Measurements from ENCODE around the gene BFSP1. TPM values are rescaled to one million over a fixed set of nuclear protein-coding genes. Genes with fewer than 3 reads are reported as not detected.

Gene BFSP1
- total RNA-seq, 1 donor from 2014 or later = 6.4 TPM

Other genes with a start within 250 kb of the BFSP1 start
- 286 and 331 TPM in 2 replicates for gene DSTN, start 38.7 kb upstream of the BFSP1 start, total RNA-seq
- 136 and 254 TPM in 2 replicates for gene RRBP1, start 150.9 kb upstream of the BFSP1 start, total RNA-seq
- not detected in 2 replicates for gene BANF2, start 168.6 kb upstream of the BFSP1 start, total RNA-seq